Neural progenitor cell (in vitro differentiated cells): ENCODE results near the gene ENPP6.

Experiments used
- EZH2 ChIP-seq: fragments of 200-600 bp; sonication (generic); IDR thresholded peaks from 2 replicates; pipeline ENCODE4 v1.6.1; 2017; ENCODE audit warnings: antibody characterized with exemption, mild to moderate bottlenecking, moderate library complexity
- EZH2phosphoT487 ChIP-seq: fragments of 200-600 bp; sonication (generic); IDR thresholded peaks from 2 replicates; pipeline ENCODE4 v1.6.1; 2017; ENCODE audit warnings: antibody characterized with exemption
- TF ChIP-seq, protein P1 (sequence below): fragments of 200-600 bp; sonication (generic); IDR thresholded peaks from 2 replicates; pipeline ENCODE4 v1.5.1; 2017; ENCODE audit warnings: antibody characterized with exemption, mild to moderate bottlenecking

DNA sequence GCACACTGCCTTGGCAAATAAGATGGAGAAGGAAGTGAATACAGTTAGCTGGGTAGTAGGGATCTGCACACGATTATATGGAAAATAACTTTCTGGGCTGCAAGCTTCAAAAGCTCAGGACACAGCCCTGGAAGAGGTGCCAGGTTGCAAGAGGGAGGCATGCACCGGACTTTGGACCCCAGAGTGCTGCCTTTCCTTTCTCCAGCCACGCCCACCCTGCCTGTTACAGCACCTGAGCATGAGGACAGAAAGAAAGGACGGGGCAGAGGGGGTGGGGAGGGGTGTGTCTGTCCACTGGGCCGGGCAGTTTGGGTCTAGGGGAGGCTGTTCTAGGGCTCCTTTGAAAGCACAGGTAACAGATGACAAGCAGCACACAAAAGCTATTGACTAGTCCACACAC lies 152.8 kb downstream of the ENPP6 start:
- TF ChIP-seq, protein P1, sequence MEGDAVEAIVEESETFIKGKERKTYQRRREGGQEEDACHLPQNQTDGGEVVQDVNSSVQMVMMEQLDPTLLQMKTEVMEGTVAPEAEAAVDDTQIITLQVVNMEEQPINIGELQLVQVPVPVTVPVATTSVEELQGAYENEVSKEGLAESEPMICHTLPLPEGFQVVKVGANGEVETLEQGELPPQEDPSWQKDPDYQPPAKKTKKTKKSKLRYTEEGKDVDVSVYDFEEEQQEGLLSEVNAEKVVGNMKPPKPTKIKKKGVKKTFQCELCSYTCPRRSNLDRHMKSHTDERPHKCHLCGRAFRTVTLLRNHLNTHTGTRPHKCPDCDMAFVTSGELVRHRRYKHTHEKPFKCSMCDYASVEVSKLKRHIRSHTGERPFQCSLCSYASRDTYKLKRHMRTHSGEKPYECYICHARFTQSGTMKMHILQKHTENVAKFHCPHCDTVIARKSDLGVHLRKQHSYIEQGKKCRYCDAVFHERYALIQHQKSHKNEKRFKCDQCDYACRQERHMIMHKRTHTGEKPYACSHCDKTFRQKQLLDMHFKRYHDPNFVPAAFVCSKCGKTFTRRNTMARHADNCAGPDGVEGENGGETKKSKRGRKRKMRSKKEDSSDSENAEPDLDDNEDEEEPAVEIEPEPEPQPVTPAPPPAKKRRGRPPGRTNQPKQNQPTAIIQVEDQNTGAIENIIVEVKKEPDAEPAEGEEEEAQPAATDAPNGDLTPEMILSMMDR = no peak
- no peak for TF ChIP-seq EZH2
- TF ChIP-seq EZH2phosphoT487 = no peak
